ENCODE data around the gene ARID1A.

DNA sequence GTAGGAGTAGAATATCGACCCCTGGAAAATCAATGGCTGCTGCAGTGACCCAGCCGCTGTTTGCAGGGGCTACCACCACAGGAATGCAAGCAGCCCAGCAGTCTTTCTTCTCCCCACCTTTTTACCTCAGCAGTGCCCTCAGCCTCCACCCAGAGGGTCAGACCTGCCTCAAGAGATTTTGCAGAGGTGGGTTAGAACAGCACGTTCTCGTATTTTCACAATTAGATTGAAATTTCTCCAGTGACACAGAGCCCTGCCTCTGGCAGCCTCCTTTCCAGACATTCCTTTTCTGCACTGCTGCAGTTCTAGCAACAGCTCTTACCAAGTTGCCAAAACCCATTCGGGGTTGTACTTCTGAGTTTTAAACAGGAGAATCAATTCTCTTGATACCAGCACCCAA, 53.6 kb downstream of the ARID1A start:
- TF ChIP-seq, protein P1, sequence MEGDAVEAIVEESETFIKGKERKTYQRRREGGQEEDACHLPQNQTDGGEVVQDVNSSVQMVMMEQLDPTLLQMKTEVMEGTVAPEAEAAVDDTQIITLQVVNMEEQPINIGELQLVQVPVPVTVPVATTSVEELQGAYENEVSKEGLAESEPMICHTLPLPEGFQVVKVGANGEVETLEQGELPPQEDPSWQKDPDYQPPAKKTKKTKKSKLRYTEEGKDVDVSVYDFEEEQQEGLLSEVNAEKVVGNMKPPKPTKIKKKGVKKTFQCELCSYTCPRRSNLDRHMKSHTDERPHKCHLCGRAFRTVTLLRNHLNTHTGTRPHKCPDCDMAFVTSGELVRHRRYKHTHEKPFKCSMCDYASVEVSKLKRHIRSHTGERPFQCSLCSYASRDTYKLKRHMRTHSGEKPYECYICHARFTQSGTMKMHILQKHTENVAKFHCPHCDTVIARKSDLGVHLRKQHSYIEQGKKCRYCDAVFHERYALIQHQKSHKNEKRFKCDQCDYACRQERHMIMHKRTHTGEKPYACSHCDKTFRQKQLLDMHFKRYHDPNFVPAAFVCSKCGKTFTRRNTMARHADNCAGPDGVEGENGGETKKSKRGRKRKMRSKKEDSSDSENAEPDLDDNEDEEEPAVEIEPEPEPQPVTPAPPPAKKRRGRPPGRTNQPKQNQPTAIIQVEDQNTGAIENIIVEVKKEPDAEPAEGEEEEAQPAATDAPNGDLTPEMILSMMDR (IDR thresholded peaks at IDR 0.05; ENCODE audit: low read depth, low read length) = no peak
- TF ChIP-seq EZH2phosphoT487 (IDR thresholded peaks at IDR 0.05; ENCODE audit: low read depth) = no peak

All from OCI-LY3 (cell line).